ENCODE results near the gene ABLIM2.

GRCh38 chr4:8043596-8043995 lies 115.0 kb downstream of the ABLIM2 start:
- TF ChIP-seq CTCF (conservative IDR thresholded peaks at IDR 0.05; ENCODE audit: low read length) (no peak), EZH2phosphoT487 (IDR thresholded peaks at IDR 0.05; ENCODE audit: borderline replicate concordance, low read depth, low read length) (no peak)
